ENCODE results near the gene PLCB3.

The PLCB3 gene

DNA sequence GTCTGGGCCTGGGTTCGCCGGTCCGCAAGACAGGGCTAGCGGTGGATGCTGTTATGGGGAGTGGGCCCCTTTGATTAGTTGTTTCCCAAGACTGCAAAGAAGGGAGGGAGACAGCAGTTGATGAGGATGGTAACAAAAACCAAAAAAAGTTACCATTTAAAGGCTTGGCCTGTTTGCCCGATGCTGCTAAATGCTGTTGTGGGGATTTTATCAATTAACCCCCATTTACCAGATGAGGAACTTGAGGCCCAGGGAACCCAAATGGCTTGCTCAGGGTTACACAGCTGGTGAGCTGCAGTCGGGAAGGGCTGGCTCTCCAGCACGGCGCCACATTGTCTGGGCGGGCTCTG lies 28.7 kb upstream of the PLCB3 start:
- DNase-seq, result no peak

DNA sequence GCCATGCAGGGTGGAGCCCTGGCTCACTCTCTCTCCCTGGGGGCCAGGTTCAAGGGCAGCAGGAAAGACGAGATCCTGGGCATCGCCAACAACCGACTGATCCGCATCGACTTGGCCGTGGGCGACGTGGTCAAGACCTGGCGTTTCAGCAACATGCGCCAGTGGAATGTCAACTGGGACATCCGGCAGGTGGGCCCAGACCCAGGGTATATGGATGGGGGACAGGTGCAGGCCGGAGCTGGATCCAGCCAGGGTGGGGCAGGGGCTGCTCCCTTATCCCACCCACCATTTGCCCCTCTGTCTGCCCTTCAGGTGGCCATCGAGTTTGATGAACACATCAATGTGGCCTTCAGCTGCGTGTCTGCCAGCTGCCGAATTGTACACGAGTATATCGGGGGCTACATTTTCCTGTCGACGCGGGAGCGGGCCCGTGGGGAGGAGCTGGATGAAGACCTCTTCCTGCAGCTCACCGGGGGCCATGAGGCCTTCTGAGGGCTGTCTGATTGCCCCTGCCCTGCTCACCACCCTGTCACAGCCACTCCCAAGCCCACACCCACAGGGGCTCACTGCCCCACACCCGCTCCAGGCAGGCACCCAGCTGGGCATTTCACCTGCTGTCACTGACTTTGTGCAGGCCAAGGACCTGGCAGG lies 28.2 kb upstream of the PLCB3 start:
- no peak for DNase-seq

DNA sequence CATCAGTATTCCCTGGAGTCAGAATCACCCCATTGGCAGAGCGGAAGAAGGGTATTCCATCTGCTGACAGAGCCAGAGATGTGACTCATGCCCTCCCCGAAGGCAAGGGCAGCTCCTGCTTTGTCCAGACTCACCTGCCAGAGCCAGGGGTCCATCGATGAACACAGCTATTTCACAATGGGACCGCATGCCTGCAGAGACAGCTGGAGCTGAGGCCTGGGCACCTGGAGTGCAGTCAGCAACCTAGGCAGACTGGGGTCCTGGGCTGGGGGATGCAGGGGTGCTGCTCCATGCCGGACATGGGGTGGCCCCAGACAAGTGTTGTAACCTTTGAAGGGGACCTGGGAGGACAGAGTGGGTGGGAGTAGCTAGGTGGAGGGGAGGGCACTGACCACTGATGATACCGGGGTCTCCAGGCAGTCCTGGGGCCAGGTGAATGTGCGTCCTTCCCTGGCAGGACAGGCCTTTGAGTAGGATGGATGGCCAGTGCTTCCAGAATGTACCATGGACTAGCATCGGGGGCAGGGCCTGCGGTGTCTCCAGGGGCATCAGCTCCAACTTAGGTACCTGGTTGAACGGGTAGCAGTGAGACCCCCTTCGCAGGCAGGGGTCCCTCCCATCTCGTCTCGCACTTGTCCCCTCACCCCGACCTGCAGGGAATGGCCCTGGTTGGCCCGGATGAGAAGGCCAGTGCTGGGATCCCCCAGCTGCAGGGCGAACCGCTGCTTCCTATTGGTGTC lies 27.0 kb upstream of the PLCB3 start:
- no peak for DNase-seq

DNA sequence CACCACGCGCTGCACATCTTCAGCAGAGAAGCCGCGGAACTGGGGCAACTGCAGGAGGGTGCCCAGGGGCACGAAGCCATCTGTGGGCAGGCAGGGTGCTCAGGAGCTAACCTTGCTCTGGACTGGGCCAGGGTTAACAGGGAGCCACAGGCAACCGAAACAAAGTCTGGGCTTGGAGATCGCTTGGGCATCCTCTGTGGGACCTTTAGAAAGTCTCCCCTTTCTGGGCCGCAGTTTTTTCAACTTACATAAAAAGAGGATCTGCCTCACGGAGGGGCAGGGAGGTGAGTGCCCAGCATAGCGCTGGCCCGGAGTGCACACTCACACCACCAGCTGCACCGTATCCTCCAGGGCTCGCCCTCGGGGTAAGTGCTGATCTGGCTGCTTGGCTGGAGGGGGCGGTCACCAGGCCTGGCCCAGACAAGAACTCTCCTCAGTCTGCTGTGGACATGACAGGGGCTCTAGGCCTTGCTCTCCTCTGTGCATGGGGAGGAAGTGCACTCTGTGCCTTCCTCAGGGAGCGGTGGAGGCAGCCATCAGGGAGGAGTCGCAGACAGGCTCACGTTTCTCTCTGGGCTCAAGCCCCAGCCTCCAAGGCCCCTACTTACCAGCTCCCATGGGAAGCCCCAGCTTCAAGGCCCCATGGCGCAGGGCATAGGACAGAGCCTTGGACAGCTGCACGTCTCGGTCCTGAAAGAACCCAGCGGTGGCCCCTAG lies 26.3 kb upstream of the PLCB3 start:
- no peak for DNase-seq

DNA sequence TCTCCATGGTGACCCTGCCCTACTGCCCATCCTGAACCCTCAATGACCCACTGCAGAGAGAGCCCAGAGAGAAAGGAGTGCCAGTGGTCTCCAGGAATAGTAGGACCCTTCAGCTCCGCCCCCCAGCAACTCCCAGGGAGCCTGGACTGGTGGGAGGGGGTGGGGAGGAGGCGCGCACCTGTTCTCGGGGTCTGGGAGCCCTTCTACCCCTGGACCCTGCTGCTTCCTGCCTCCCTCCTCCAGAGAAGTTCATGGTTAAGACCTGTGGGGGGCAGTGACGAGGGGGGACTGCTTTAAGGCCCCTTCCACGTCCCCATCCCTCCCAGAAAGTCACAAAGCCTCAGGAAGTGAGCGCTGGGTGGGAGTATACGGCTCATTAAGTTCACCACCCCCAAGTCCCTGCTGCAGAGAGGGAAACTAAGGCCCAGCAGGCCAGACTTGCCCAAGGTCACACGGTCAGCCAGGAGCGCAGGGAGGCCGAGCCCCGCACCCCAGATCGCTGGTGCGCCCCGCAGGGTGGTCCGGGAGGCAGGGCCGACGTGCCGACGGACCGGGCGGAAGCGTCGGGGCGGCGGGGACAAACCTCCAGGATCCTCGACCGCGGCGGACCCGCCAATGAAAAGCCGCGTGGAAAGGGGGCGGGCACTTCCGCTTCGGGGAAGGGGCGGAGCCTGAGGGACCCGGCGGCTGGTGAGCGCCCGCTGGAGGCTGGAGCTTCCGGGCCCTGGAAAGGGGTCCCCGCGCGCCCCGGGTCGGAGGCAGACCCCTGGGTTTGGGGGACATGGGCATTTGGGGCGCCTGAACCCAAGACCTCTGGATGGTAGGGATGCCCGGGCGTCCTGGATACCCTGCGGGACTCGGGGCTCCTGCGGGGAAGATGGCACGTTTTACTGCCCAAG lies 25.5 kb upstream of the PLCB3 start, which contains the start of the genes NUDT22 and TRPT1:
Gene NUDT22 (plus strand): TSS at position 667 of the 899 bp plus-strand sequence. CDS start 379 bp downstream, outside the sequence.
Gene TRPT1 (minus strand): TSS at position 579 of the 899 bp plus-strand sequence. CDS start 326 bp downstream, at position 253.
- peak; percentile 77 for DNase-seq

DNA sequence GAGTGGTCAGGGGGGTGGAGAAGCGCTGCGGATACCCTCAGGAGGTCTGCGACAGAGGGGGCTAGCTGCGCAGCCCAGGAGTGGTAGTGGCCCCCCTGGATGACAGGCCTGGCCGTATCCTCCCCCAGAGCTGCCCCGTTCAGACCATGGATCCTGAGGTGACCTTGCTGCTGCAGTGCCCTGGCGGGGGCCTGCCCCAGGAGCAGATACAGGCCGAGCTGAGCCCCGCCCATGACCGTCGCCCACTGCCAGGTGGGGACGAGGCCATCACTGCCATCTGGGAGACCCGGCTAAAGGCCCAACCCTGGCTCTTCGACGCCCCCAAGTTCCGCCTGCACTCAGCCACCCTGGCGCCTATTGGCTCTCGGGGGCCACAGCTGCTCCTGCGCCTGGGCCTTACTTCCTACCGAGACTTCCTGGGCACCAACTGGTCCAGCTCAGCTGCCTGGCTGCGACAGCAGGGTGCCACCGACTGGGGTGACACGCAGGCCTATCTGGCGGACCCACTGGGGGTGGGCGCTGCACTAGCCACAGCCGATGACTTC lies 24.8 kb upstream of the PLCB3 start:
- DNase-seq, result no peak

DNA sequence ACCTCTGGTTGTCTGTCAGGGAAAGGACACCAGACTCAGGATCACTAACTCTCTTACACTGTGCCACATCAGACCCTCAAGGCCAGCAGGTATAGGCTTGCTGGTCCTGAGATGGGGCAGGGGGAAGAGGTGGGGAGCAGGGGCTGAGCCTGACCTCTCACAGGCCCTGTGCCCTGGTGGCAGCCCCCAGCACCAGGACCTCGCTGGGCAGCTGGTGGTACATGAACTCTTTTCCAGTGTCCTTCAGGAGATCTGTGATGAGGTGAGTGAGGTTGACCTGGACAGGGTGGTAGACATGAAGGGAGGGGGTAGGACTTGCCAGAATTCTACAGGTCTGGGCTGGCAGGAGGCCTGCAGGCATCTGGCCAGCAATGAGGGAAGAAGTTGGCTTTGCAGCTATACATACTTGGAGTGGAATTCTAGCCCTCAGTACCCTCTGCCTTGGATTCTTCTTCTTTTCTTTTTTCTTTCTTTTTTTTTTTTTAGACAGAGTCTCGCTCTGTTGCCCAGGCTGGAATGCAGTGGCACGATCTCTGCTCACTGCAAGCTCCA lies 23.8 kb upstream of the PLCB3 start:
- no peak for DNase-seq

DNA sequence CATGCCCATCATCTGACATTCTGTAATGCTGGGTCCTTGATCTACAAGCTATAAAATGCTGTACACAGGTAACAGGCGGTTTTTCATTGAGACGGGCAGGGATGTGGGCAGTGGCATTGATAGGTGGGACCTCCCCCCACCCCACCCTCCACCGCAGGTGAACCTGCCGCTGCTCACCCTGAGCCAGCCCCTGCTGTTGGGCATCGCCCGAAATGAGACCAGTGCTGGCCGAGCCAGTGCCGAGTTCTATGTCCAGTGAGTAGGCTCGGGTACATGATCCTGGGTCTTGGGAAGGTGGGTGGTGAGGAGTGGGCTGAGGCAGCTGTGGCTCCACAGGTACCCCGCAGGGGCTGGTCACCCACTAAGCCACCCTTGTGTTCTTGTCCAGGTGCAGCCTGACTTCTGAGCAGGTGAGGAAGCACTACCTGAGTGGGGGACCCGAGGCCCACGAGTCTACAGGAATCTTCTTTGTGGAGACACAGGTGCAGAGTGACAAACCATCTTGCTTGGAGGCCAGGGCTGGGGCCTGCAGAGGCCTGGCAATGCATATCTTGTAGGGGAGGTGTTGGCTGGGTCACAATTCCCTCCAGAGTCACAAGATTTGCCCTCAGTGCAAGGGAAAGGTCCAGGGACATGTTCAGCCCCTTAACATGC lies 22.1 kb upstream of the PLCB3 start:
- DNase-seq, result no peak

DNA sequence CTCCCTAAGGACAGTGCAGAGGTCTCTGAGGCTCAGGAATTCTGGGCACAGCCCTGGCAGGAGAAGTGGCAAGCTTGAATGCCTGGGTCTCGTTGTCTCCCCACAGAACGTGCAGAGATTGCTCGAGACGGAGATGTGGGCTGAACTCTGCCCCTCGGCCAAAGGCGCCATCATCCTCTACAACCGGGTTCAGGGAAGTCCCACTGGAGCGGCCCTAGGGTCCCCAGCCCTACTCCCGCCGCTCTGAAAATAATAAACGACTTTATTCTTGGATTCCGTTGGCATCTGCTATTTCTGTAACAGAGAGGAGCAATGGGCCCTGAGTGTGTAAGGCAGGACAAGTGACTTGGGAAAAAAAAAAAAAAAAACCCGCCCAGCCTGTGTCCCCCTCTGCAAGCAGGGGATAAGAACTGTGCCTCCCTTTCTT lies 21.6 kb upstream of the PLCB3 start:
- DNase-seq, result no peak

DNA sequence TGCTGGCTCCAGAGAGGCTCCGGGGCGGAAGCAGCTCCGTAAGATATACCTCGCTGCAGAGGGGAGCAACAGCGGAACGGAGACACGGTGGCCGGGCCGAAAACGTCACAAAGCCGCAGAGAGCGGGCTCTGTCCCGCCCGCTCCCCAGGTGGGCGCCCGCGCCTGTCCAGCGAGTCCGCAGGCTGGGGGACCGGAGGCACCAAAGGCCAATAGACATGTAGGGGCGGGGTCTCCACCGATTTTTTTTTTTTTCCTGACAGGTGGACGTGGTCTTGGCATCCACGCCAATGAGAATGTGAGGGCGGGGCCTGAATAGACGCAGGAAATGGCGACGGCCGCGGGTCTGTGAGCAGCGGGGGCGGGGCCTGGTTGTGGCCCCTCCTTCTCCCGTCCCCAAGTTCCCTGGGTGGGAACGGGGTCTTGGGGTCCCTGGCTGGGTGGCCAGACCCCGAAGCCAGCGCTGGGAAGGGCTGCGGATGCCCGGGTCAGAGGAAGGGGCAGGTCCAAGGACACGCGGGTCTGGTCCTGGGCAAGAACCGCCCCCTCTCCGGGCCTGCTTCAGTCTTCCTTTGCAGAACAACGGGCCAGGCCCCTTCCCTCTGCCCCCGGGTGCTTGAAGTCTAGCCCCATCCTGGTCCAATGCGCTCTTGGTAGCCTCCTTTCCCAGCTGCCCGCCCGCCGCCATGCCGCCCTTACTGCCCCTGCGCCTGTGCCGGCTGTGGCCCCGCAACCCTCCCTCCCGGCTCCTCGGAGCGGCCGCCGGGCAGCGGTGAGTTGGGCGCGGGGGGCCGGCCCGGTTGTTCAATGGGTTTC lies 21.0 kb upstream of the PLCB3 start, which contains the start of gene DNAJC4:
Gene DNAJC4 (plus strand): TSS at position 378 of the 814 bp plus-strand sequence. CDS start 307 bp downstream, at position 685.
- DNase-seq, result peak; percentile 87

DNA sequence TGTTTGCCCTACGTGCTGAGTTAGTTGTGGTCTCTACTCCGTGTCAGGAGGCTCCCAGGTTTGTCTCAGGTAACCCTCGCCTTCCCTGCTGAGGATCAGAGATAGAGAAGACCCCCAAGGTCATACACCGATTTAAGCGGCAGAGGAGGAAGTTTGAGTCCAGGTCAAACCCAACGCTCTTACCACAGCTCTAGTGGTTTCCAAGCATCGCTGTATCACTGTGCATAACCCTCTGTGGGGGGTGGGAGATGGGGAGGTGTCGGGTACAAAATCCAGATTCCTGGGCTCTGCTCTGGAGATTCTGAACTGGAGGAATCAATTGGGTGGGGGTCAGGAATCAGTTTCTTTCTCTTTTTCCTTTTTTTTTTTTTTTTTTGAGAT lies 20.4 kb upstream of the PLCB3 start:
- DNase-seq, result no peak

DNA sequence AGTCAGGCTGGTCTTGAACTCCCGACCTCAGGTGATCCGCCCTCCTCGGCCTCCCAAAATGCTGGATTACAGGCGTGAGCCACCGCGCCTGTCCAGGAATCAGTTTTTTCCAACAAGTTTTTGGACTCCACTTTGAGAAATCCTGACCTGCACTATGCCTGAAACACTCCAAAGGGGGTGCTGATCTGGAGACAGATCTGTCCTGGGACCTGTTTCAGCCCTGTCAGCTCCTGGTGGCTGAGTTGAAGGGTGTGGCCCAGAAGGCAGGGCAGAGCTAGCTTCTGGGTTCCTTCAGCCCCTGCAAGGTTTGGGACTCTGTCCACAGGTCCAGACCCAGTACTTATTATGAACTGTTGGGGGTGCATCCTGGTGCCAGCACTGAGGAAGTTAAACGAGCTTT lies 19.8 kb upstream of the PLCB3 start:
- DNase-seq, result no peak

DNA sequence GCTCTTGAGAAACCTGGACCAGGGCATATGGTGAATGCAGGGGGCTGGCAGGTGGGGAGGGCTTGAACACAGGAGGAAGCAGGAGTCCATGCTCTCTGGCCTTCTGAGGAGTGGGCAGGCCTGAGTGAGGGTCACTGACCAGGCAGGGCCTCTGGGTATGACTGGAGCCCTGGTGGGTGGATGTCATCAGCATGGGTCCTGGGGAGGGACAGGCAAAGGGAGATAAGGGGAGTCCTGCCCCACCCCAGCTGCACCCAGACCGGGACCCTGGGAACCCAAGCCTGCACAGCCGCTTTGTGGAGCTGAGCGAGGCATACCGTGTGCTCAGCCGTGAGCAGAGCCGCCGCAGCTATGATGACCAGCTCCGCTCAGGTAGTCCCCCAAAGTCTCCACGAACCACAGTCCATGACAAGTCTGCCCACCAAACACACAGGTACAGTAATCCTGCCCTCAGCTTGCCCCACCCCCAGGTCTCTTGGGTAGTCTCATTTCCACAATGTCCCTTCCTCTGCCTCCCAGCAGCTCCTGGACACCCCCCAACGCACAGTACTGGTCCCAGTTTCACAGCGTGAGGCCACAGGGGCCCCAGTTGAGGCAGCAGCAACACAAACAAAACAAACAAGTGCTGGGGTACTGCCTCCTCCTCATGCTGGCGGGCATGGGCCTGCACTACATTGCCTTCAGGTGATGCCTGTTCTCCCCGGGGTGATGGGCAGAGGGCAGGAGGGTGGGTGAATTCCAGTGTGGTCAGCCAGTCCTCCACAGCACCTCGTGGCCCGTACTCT lies 19.0 kb upstream of the PLCB3 start:
- DNase-seq, result no peak

DNA sequence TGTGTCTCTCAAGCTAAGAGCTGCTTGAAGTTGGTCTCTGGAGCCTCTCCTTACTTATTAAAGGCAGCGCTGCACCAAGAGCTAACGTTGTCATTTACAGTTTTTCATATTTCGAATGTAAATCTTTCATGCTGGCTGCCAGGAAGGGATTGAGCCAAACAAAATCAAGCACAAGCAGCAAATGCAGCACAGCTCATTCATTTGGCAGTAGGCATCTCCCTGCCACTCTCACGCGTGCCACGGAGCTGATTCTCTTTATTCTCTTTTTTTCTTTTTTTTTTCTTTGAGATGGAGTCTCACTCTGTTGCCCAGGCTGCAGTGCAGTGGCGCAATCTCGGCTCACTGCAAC lies 18.4 kb upstream of the PLCB3 start:
- DNase-seq, result no peak

DNA sequence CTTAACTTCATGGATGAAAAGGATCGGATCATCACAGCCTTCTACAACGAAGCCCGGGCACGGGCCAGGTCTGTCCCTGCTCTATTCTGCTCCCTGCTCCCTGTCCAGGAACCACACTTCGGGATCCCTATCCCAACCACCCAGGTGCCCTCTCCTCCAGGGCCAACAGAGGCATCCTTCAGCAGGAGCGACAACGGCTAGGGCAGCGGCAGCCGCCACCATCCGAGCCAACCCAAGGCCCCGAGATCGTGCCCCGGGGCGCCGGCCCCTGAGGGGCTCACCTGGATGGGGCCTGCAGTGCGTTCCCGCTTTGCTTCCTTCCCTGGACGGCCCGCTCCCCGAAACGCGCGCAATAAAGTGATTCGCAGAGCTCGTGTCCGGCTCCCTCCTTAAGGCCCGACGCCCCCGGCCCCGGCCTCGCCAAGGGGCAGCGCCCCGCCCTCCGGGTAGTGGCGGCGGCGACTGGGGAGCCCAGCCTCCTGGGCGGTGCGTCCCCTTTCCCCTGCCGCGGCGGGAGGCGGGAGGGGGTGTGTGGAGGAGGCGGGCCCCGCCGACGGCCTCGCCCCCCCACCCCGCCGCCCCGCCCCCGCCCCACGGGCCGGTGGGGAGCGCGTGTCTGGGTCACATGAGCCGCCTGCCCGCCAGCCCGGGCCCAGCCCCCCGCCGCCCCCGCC lies 17.3 kb upstream of the PLCB3 start, which contains the start of gene VEGFB:
Gene VEGFB (plus strand): TSS at position 672 of the 674 bp plus-strand sequence. CDS start 250 bp downstream, outside the sequence.
- peak; percentile 43 for DNase-seq

DNA sequence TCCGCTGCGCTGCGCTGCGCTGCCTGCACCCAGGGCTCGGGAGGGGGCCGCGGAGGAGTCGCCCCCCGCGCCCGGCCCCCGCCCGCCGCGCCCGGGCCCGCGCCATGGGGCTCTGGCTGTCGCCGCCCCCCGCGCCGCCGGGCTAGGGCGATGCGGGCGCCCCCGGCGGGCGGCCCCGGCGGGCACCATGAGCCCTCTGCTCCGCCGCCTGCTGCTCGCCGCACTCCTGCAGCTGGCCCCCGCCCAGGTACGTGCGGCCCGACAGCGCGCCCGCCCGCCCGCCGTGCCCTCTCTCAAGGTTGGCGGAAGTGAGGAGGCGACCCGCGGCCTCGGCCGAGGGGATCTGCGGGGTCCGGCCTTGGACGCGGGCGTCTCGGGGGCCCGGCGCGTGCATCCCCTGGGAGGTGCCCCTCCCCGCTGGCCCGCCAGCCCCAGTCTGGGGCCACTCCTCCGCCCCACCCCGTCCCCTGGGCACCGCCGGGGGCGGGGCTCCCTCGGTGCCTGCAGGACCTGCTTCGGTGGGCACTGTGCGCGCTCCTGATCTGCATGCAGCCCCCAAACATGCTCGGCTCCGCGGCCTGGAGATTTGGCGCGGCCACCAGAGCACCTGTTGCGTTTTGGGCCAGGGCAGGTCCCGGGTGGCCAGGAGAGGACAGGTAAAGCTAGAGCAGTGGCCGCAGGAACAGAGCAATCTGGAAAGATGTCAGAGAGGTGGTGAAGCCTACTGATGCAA lies 16.5 kb upstream of the PLCB3 start:
- DNase-seq, result peak; percentile 27

DNA sequence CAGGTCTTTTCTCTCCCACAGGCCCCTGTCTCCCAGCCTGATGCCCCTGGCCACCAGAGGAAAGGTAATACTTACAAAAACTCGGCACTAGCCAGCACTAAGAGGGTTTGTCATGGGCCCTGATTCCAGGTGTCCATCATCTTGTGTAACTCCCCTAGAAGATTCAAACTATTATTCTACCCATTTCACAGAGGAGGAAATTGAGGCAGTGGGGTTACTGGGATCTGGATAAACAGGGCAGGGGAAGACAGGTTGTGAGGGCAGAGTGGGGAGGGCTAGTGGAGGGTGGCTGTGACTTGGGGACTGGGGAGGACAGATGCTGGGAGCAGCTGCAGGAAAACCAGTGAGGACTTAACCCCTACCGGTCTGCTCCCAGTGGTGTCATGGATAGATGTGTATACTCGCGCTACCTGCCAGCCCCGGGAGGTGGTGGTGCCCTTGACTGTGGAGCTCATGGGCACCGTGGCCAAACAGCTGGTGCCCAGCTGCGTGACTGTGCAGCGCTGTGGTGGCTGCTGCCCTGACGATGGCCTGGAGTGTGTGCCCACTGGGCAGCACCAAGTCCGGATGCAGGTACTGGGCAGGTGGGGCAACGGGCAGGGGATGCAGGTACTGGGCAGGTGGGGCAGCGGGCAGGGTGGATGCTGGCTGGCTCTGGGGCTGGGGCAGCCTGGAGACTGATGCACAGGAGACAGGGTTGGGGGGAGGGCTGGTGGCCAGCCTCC lies 15.7 kb upstream of the PLCB3 start:
- DNase-seq, result no peak
